DOHH2 (cell line): ENCODE measurements around the gene KRTAP9-6.

Experiments
- CTCF ChIP-seq: fragments of 200-600 bp; sonication (generic); IDR thresholded peaks from one replicate; pipeline ENCODE4 v1.5.1; 2014; ENCODE audit warnings: antibody characterized with exemption, mild to moderate bottlenecking, low read depth, low read length; ENCODE audit not compliant: poor library complexity, severe bottlenecking
- EZH2phosphoT487 ChIP-seq: fragments of 200-600 bp; sonication (generic); IDR thresholded peaks from 2 replicates; pipeline ENCODE4 v1.6.1; 2017; ENCODE audit warnings: borderline replicate concordance, mild to moderate bottlenecking, antibody characterized with exemption, low read length, moderate library complexity, mixed read lengths

DNA sequence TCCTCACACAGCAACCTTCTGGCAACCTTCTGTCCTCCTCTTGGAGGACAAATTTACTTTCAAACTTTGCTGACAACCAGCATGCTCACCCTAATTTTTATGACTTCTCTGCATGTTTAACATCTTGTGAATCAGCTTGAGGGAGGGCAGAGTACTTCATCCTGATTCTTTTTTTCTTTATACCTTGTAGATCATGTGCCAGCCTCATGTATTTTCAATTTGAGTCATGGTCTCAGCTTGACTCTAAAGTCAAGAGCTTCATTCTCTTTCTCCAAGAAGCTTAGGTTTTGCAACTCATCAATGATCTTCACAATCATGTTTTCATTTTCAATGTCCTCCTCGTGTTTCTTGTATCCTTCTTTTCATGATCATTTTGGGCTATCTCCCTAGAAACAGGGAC is 6.7 kb downstream of the KRTAP9-6 start:
- TF ChIP-seq CTCF (no peak), EZH2phosphoT487 (no peak)
